ENCODE data around the gene MUC3A.
"Not testable (repeated sequence)": the region's sequence is repeated elsewhere in the genome, so short reads cannot be mapped to it uniquely, and the experiment has no call there.

GRCh38 chr7:100992280-100992679, 42.9 kb downstream of the MUC3A start:
- TF ChIP-seq CTCF (IDR thresholded peaks at IDR 0.05; ENCODE audit: low read depth, low read length); POLR2A (IDR thresholded peaks at IDR 0.05; ENCODE audit: extremely low read depth, insufficient read length); MYC (IDR thresholded peaks at IDR 0.05; ENCODE audit: low read depth, low read length): not testable (repeated sequence)

All from NB4 (cell line).